Measurements from ENCODE around the gene SCYGR1. TPM values are rescaled to one million over a fixed set of nuclear protein-coding genes. Genes with fewer than 3 reads are reported as not detected.

Gene SCYGR1
- total RNA-seq, 2 donors from 2014 or later, result not detected

- H3K4me3 ChIP-seq, result no peak overlapping the region
- H3K27ac ChIP-seq, result no peak overlapping the region
- no peak for TF ChIP-seq POLR2AphosphoS5 (IDR thresholded peaks at IDR 0.05)
- no peak for TF ChIP-seq CTCF (IDR thresholded peaks at IDR 0.05)
- TF ChIP-seq POLR2A (IDR thresholded peaks at IDR 0.05), result no peak
- DNase-seq (ENCODE audit: low spot score), result no peak
- no peaks in the 10 kb centered on the region for H3K36me3 ChIP-seq
- H3K9me3 ChIP-seq, result no peaks in the 10 kb centered on the region
- H3K4me1 ChIP-seq (replicated peaks), result no peaks in the 10 kb centered on the region
- no peaks in the 10 kb centered on the region for H3K27me3 ChIP-seq (replicated peaks; ENCODE audit: insufficient read depth)
- intact Hi-C loops (cut with DNase I), result no loop called here
- 67% methylated on average over 7 of the region's 7 CpGs for WGBS
Observed at GRCh38 chr2:227349989-227350612, 37.6 kb downstream of the SCYGR1 start.

GRCh38 chr2:227348324-227348723, 39.4 kb downstream of the SCYGR1 start:
- DNase-seq (ENCODE audit: low spot score), result no peak
- Histone ChIP-seq H3K9me3 (no peaks in the 10 kb centered on the region), H3K4me1 (replicated peaks) (no peaks in the 10 kb centered on the region), H3K27me3 (replicated peaks; ENCODE audit: insufficient read depth) (no peaks in the 10 kb centered on the region), H3K4me3 (no peak overlapping the region), H3K27ac (no peak overlapping the region), H3K36me3 (no peaks in the 10 kb centered on the region)
- intact Hi-C loops (cut with DNase I), result no loop called here
- WGBS, result 96% methylated on average over 2 of the region's 2 CpGs
- TF ChIP-seq POLR2A (IDR thresholded peaks at IDR 0.05), result no peak

GRCh38 chr2:227347117-227347516, 40.6 kb downstream of the SCYGR1 start:
- no peak overlapping the region for H3K4me3 ChIP-seq
- H3K36me3 ChIP-seq, result no peaks in the 10 kb centered on the region
- 76% methylated on average over 7 of the region's 7 CpGs for WGBS
- H3K27me3 ChIP-seq (replicated peaks; ENCODE audit: insufficient read depth), result no peaks in the 10 kb centered on the region
- H3K9me3 ChIP-seq, result no peaks in the 10 kb centered on the region
- H3K4me1 ChIP-seq (replicated peaks), result no peaks in the 10 kb centered on the region
- no peak overlapping the region for H3K27ac ChIP-seq
- TF ChIP-seq POLR2A (IDR thresholded peaks at IDR 0.05) (no peak), CTCF (IDR thresholded peaks at IDR 0.05) (no peak), POLR2AphosphoS5 (IDR thresholded peaks at IDR 0.05) (no peak)
- intact Hi-C loops (cut with DNase I), result no loop called here
- no peak for DNase-seq (ENCODE audit: low spot score)

- TF ChIP-seq CTCF (IDR thresholded peaks at IDR 0.05), result no peak
- no peak for TF ChIP-seq POLR2AphosphoS5 (IDR thresholded peaks at IDR 0.05)
- TF ChIP-seq POLR2A (IDR thresholded peaks at IDR 0.05), result no peak
Observed at GRCh38 chr2:227344231-227344630, 43.5 kb downstream of the SCYGR1 start.

GRCh38 chr2:227341553-227341952, 46.2 kb downstream of the SCYGR1 start:
- no peaks in the 10 kb centered on the region for H3K9me3 ChIP-seq
- 72% methylated on average over 2 of the region's 2 CpGs for whole genome bisulfite sequencing
- TF ChIP-seq CTCF (IDR thresholded peaks at IDR 0.05) (no peak), POLR2AphosphoS5 (IDR thresholded peaks at IDR 0.05) (no peak), POLR2A (IDR thresholded peaks at IDR 0.05) (no peak)
- no peak for DNase-seq (ENCODE audit: low spot score)
- no peaks in the 10 kb centered on the region for H3K36me3 ChIP-seq
- no peaks in the 10 kb centered on the region for H3K27me3 ChIP-seq (replicated peaks; ENCODE audit: insufficient read depth)
- no peaks in the 10 kb centered on the region for H3K4me1 ChIP-seq (replicated peaks)
- no peak overlapping the region for H3K27ac ChIP-seq
- no peak overlapping the region for H3K4me3 ChIP-seq
- intact Hi-C loops (cut with DNase I), result no loop called here

More at GRCh38 chr2:227344231-227344630, 43.5 kb downstream of the SCYGR1 start:
- no peaks in the 10 kb centered on the region for H3K9me3 ChIP-seq
- no peaks in the 10 kb centered on the region for H3K4me1 ChIP-seq (replicated peaks)
- no peak for DNase-seq (ENCODE audit: low spot score)
- H3K27me3 ChIP-seq (replicated peaks; ENCODE audit: insufficient read depth), result no peaks in the 10 kb centered on the region
- intact Hi-C loops (cut with DNase I), result no loop called here
- H3K36me3 ChIP-seq, result no peaks in the 10 kb centered on the region
- 84% methylated on average over 2 of the region's 2 CpGs for WGBS
- H3K4me3 ChIP-seq, result no peak overlapping the region
- no peak overlapping the region for H3K27ac ChIP-seq

Data from prostate gland (tissue), 2 donors.